B cell (primary cell): ENCODE measurements around the gene NXT2.

Experiments
- CTCF ChIP-seq: fragments of 200-600 bp; IDR thresholded peaks from one replicate; pipeline ENCODE4 v1.8.0; 2022; ENCODE audit warnings: antibody characterized with exemption, mild to moderate bottlenecking
- EZH2 ChIP-seq: IDR thresholded peaks from 2 replicates; pipeline ENCODE4 v1.6.1; 2012; ENCODE audit warnings: borderline replicate concordance, low read depth, mild to moderate bottlenecking, moderate library complexity, low read length; ENCODE audit not compliant: insufficient read depth, poor library complexity, severe bottlenecking

DNA sequence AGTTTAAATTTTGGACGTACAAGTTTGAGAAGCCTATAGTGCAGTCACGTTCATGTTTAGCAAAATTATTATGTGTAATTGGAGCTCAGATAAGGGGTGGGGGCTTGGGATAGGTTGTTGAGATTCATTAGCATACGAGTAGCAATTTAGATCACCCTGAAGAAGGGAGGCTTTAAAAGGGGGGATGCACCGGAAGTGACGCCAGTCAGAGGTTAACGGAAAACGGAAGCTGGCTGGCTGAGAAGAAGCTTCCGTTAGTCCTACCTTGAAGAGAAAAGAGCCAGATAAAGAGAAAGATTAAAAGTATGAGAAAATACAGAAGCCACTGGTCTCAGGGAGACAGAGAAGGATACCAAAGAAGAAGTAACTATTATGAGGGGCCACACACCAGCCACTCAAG, 1.1 kb upstream of the NXT2 start:
- no peak for TF ChIP-seq CTCF
- TF ChIP-seq EZH2, result no peak
